NCI-H345 treated with DMSO at 0.1 percent for 48 hours (cell line): ENCODE data around the gene CD300LB.
"Not testable (repeated sequence)": the region's sequence is repeated elsewhere in the genome, so short reads cannot be mapped to it uniquely, and the experiment has no call there.

Experiments used
- DNase-seq: peaks from one replicate; lab custom pipeline; 2025; ENCODE audit not compliant: unreplicated experiment; lab: John Stamatoyannopoulos, UW

Gene CD300LB

GRCh38 chr17:74526681-74527080 is 4.6 kb downstream of the CD300LB start:
- DNase-seq, result no peak

DNA sequence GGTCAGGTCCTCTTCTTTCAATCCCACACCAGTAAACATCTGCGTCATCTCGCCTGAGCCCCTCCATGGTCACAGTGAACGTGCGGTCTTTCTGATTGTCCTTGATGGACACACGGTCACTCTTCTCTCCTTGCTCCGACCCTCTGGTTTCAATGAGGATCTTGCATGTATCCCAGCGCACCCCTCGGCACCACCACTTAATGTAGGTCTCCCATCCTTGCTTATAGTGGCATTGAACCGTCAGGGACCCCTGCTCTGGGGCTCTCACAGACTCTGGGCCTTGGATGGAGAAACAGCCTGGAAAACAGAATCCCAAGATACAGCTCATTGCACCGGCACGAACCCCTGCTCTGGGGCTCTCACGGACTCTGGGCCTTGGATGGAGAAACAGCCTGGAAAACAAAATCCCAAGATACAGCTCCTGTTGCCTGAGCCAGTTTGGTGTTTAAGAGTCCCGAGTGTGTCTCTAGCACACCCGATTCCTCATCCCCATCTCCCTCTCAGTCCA is 5.4 kb downstream of the CD300LB start:
- no peak for DNase-seq

DNA sequence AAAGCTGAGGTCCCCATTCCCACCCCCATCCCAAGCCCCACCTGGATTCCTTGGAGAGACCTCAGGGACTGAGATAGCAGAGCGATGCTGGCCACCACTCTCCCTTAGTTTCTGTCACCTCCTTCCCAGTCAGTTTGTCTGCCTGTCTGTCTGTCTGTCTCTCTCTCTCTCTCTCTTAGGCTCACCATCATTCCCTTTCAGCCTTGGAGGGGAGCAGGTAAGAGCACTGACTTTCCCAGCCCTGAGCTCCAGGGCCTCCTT is 5.9 kb downstream of the CD300LB start:
- DNase-seq, result no peak

- no peak for DNase-seq
These were observed 6.4 kb downstream of the CD300LB start for GRCh38 chr17:74524653-74525464.

DNA sequence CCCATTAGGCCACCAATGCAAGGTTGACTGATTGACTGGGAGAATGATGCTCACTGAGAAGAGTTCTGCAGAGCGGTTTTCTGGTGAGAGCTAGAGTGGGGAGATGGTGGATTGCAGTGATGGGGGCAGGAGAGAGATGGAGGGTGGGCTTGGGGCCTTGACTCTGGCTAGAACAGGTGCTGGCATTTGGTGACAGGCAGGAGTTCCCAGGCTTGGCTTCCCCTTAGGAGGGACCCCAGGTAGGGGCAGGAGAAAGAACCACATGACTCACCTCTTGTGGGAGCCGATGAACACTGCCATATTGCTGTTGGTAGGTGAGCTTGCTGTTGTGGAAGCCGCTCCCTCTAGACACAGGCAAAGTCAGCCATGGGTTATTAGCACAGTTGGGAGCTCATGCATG is 8.0 kb downstream of the CD300LB start:
- DNase-seq, result no peak

DNA sequence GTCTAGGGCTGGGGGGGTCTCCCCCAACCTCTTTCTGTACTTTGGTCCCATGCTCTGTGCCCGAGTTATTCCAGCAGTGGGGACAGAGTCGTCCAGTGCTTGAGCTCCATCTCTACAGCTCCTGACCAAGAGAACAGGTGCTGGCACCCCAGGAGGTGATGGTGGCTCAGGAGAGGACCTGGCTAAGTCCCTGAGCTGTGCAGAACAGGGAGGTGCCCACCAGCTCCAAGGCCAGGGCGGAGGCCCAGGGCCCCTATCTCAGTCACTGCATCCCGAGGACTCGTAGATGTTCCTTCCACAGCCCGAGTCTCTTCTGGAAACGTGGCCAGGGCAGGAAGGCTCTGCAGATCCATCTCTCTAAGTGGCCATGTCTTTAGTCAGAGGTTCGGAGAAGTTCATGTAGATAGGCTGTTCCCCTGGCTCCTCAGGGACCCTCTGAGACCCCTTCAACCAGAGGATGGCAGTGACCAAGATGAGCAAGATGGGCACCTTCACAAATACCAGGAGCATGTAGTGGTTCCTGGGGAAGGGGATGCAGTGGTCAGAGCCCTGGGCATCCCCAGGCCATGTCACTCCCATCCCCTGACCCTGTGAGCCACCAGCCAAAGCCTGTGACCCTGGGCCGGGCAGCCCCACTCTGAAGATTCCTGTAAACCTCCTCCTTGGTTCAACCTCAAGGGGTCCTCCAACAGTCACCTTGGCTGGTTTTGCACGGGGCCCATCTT is 8.7 kb downstream of the CD300LB start:
- DNase-seq, result no peak

GRCh38 chr17:74521701-74522201 is 9.5 kb downstream of the CD300LB start:
- no peak for DNase-seq

- DNase-seq, result no peak
These were observed 10.3 kb downstream of the CD300LB start for GRCh38 chr17:74520790-74521480.

DNA sequence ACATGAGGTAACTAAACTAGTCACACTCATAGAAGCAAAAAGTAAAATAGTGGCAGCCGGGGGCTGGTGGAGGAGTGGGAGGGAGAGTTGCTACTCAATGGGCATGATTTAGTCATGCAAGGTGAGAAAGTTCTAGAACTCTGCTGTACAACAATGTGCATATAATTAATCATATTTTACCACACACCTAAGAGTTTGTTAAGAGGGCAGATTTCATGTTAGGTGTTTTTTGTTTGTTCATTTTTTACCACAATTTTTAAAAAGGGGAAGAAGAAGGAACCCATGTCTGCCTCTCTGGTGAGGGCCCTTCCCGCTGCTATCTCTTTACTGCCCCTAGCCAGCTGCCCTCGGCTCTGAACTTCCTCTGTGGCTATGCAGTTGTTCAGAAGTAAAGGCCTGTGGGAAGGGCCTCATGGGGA is 11.2 kb downstream of the CD300LB start:
- no peak for DNase-seq

DNA sequence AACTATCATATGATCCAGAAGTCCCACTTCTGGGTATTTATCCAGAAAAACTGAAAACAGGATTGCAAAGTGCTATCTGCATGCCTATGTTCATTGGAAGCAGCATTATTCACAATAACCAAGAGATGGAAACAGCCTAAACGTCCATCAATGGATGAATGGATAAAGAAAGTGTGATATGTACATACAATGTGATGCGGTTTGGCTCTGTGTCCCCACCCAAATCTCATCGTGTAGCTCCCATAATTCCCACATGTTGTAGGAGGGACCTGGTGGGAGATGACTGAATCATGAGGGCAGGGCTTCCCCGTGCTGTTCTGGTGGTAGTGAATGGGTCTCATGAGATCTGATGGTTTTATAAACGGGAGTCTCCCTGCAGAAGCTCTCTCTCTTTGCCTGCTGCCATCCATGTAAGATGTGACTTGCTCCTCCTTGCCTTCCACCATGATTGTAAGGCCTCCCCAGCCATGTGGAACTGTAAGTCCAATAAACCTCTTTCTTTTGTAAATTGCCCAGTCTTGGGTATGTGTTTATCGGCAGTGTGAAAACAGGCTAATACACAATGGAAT is 12.8 kb downstream of the CD300LB start:
- DNase-seq, result not testable (repeated sequence)

- no peak for DNase-seq
These were observed 14.5 kb downstream of the CD300LB start for GRCh38 chr17:74516561-74517328.

- DNase-seq, result no peak
These were observed 15.3 kb downstream of the CD300LB start for GRCh38 chr17:74515941-74516340.

GRCh38 chr17:74514632-74515334 is 16.5 kb downstream of the CD300LB start:
- no peak for DNase-seq

DNA sequence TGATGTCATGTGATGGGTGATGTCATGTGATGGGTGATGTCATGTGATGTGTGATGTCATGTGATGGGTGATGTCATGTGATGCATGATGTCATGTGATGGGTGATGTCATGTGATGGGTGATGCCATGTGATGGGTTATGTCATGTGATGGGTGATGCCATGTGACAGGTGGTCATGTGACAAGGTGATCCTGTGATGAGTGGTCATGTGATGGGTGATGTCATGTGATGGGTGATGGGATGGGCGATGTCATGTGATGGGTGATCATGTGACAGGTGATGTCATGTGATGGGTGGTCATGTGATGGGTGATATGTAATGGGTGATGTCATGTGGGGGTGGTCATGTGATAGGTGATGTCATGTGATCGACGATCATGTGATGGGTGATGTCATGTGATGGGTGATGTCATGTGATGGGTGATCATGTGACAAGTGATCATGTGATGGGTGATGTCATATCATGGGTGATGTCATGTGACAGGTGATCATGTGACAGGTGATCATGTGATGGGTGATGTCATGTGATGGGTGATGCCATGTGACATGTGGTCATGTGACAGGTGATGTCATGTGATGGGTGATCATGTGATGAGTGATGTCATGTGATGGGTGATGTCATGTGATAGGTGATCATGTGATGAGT is 17.2 kb downstream of the CD300LB start:
- DNase-seq, result no peak

GRCh38 chr17:74512624-74513091 is 18.6 kb downstream of the CD300LB start:
- no peak for DNase-seq

DNA sequence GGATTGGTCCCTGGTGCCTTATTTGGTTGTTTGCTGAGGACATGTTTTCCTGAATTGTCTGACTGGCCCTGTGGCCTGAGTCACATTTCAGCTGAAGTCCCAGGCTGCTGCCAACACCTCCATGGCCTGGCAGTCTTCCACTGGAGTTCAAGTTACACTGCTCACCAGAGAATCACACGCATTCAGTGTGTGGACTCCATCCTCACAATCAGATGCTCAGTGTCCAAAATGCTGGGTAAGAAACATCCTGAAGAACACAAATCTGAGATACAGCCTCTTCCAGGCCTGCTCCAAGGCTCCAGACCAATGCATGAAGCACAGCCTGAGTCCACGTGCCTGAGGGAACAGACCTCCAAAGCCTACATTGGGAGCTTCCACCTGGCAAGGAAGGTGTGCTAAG is 19.2 kb downstream of the CD300LB start:
- no peak for DNase-seq

DNA sequence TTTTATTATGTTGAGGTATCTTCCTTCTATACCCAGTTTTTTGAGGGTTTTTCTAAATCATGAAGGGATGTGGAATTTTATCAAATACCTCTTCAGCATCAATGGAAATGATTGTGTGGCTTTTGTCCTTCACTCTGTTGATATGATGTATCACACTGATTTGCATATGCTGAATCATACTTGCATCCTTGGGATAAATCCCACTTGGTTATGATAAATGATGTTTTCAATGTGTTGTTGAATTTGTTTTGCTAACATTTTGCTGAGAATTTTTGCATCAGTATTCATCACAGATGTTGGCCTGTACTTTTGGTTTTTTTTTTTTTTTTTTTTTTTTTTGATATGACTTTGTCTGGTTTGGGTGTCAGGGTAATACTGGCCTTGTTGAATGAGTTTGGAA is 23.1 kb downstream of the CD300LB start:
- no peak for DNase-seq

DNA sequence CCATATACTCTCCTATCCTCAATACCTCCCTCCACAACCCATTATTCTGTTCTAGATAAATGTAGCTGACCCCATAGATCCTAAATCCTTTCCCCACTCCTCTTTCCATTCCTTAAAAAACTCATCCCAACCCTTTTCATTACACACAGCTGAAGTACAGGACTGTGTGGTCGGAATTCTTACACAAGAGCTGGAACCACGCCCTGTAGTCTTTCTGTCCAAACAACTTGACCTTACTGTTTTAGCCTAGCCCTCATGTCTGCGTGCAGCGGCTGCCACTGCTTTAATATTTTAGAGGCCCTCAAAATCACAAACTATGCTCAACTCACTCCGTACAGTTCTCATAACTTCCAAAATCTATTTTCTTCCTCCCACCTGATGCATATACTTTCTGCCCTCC is 27.3 kb downstream of the CD300LB start:
- not testable (repeated sequence) for DNase-seq

GRCh38 chr17:74502861-74503260 is 28.4 kb downstream of the CD300LB start:
- no peak for DNase-seq
